ENCODE measurements around the gene RIMS4.
A peak's percentile ranks its signal among the peaks of the same experiment; 100 is the strongest.

Gene RIMS4

DNA sequence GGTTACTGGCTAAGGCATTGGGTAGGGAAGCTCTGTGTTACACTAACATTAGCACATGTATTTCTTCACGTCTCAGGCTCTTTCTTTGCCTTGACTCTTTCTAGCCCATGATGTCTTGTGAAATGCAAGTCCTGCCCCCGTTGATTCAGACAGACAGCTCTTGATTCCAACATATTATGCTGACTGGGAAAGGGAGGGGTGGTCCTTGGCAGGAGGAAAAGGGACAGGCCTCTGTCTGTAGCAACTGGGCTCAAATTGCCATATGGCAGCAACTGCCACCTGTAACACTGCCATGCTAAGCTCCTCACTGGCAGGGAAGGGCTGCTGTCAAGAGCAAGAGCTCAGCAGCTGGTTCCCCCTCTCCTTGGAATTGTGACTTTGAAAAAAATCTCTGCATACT, 70.4 kb downstream of the RIMS4 start:
- peak; percentile 67 for DNase-seq (ENCODE audit: low spot score)

DNA sequence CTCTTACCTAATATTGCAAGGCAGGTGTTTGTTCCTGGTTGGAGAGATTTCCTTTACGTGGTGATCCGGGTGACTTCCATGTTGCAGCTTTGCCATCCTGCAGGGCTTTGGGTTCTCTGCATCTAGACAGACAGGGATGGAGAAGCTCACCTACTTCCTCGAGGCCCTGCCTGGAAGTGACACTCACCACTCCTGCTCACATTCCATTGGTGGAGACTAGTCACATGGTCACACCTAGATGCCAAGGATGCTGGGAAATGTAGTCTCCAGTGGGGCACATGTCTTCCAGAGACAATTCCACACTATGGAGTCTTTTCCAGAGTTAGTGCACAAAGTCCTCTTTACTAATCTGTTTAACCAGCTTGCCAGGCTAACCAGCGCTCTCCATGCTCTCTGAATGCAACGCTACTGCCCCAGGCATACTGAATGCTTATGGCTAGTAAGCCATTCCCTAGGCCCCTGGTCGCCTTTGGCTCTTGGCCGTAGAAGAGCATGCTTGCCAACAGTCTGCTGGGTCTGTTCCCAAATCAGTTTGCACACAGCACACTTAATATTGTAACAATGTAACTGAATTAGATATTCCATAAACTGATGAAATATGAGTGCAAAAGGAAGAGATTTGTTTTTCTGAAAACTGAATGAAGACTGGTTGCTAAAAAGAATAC, 71.4 kb downstream of the RIMS4 start:
- peak; percentile 87 for DNase-seq (ENCODE audit: low spot score)

DNA sequence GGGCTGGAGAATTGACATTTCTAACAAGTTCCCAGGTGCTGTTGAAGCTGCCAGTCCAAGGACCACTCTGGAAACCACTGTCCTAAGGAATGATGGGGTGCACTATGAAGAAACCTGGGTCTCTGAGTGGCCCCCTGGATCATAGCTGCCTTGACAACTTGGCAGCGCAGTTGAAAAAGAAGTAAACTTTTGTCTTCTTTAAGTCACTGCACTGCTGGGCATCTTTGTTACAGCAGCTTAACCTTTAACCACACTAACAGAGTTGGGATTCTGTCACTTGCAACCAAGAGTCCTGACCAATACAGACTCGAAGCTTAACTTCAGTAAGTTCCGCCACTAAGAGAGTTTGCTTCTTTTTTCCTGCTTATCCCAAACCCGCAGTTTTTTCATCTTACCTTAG, 73.2 kb downstream of the RIMS4 start:
- no peak for DNase-seq (ENCODE audit: low spot score)

DNA sequence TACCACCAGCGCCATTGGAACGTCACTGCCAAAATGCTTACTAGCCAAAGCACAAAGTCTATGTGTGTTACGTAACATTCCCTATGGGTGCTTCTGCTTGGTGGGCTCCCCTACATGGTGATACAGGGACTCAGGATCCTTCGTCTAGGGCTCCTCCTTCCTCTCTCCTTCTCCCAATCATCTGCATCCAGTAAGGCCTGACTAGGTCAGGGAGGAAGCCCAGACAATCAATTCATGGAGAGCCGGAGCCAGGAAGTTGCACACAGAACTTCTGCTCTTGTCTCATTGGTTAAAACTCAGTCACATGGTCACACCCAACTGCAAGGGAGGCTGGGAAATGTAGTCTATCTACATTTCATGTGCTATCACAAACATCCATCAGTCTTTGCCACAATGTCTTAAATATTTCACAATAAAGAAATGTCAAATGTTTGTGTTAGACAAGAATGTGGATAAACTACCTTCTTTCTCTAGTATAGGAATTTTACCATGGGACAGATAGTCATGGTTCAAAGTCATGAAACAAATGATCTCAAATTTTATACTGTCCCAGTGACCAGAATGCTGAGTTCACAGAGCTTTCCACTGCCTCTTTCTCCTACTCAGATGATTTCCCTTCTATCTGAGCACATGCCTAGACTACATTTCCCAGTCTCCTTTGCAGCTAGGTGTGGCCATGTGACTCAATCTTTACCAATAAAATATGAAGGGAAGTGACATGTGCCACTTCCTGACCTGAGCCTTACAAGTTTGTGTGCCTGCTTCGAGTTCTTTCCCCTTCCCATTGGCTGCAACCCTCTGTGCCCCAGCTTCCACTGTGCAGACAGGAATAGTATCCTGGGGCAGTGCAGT, 74.0 kb downstream of the RIMS4 start:
- peak; percentile 62 for DNase-seq (ENCODE audit: low spot score)

DNA sequence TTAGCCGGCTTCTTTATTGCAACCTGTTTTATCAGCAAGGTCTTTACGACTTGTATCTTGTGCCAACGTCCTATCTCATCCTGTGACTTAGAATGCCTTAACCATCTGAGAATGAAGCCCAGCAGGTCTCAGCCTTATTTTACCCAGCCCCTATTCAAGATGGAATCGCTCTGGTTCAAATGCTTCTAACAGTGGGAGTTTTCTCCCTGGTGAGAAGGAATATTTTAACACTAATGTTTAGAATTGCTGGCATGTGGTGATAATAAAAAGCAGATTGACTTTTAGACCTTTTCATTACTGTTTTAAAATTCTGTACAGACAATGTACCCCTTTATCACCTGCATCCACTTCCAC, 74.6 kb downstream of the RIMS4 start:
- no peak for DNase-seq (ENCODE audit: low spot score)

DNA sequence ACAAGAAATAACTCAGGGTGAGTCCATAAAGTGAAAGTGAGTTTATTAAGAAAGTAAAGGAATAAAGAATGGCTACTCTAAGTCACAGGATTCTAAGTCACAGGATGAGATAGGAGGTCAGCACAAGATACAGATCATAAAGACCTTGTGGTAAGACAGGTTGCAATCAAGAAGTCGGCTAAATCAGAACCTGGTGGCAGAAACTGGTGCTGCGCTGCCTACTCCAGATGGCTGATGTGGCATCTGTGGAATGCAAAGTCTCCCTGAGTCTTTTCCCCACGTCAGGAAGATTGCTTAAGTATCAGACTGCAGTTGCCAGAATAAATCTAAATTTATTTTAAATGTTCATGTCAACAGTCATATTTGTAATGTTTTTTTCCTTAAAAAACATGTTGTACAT, 75.4 kb downstream of the RIMS4 start:
- no peak for DNase-seq (ENCODE audit: low spot score)

DNA sequence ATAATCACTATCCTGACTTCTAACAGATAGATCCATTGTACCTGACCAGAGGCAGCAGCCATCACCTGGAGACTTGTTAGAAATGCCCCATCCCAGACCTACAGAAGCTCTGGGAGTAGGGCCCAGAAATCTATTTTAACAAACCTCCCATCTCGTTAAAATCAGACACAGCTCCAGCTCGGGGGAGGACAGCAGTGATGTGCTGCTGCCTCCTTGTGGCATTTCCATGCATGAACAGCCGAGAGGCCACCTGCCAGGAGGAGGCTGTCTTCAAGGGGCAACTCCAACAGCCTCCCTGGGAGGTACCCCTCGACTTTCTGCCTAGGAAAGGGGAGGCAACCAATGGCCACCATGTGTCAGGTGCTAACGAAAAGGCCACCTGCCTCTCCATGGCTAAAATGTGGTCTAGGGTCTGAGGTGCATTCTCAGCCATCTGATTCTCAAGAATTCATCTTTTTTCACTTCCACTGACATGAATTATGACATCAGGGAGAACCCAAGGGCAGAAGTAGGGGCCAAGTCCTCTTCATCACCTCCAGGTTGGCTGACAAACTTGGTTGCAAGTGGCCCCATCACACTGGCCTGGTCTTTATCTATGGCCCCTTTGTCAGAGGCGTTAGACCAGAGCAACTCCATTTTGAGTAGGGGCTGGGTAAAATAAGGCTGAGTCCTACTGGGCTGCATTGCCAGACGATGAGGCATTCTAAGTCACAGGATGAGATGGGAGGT, 76.8 kb downstream of the RIMS4 start:
- peak; percentile 82 for DNase-seq (ENCODE audit: low spot score)

DNA sequence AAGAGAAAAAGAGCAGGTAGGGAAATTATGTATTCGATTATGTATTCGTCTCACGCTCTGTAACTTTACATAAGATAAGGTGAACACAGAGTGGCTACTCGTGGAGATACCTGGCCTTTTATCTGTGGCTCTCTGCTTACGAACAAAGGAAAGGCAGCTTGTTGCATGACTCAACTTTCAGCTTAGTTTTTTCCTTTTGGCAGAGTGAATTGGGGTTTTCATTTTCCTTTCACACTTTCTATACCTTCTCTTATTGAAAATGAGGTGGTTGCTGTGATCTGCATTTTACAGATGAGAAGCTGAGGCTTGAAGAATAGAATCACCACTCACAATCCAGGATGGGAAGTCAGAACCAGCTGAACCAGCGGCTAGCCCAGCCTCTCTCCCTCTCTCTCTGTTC, 78.0 kb downstream of the RIMS4 start:
- no peak for DNase-seq (ENCODE audit: low spot score)

DNA sequence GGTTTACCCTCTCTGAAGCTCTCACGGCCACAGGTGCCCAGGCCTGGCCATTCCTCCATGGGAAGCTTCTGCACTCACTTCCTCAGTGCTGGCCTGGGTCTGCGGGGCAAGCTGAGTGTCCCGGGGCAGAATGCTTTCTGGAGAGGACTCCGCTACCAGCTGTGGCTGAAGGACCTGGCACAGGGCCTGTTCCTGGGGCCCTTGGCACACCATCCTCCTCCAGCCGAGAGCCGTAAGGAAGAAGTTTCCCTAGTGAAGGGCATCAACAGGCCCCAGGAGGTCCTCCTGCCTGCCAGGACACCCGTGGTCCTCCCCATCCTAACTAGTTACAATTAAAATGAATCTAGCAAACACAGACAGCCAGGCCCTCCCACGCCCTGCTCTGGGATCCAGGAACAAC, 78.7 kb downstream of the RIMS4 start:
- no peak for DNase-seq (ENCODE audit: low spot score)

DNA sequence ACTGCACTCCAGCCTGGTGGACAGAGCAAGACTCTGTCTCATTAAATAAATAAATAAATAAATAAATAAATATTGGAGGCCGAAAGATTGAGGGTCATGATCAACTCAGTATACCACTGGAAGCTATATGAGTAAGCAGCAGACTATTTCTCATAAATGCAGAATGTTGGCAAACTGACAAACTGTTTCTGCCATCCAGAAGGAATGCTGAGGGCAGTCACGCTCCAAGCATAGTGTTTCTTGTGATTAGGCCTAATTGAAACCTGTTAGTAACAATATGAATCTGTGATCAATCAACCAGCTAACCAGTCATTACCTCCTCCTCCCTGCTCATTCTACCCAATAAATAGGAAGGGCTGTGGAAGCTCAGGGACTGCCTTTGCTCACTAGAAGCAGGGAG, 79.9 kb downstream of the RIMS4 start:
- no peak for DNase-seq (ENCODE audit: low spot score)

DNA sequence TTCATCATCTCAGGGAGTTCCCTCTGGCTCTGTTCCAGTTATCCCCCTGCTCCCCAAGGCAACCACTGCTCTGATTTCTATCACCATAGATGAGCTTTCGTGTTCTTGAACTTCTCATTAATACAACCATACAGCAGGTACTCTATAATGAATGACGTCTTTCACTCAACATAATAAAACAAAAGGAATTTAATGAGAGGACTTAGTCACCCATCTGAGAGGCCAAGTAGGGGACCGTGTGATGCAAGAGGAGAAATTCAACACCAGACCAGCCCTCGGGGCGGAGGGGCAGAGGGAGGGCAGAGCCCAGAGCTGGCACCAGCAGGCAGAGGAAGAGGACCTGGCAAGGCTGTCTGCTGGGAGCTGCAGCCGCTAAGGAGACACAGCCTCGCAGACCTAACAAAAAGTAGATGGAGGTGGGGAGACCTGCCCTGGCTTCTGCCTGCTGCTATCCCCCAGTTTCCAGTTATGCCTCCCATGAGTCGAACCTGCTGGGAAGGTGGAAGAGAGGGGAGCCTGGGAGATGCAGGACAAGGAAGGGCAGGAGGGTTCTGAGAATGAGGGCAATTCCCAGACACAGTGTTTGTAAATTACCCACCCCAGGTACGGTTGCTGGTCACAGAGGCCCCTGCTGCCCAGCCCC, 81.4 kb downstream of the RIMS4 start:
- no peak for DNase-seq (ENCODE audit: low spot score)

DNA sequence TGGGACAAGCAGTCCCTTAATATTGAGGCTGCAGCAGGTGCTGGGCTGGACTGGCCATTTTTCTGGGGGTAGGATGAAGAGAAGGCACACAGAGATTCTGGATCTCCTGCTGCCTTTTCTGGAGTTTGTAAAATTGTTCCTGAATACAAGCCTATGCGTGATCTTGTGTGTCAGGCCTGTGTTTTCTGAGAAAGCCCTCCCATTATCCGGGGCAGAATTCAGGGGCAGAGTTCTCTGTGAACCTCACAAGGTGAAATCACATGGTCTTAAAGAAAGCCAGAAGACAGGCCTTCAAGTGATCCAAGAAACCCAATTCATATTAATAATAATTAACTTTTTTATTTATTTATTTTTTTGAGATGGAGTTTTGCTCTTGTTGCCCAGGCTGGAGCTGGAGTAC, 82.7 kb downstream of the RIMS4 start:
- no peak for DNase-seq (ENCODE audit: low spot score)

DNA sequence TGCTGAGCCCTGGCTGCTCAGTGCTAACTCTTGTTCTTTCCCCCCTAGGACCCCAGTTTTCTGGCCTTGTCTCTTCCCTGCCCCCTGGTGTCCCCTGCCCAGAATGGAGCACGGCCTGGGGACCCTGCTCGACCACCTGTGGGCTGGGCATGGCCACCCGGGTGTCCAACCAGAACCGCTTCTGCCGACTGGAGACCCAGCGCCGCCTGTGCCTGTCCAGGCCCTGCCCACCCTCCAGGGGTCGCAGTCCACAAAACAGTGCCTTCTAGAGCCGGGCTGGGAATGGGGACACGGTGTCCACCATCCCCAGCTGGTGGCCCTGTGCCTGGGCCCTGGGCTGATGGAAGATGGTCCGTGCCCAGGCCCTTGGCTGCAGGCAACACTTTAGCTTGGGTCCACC, 83.3 kb downstream of the RIMS4 start:
- DNase-seq (ENCODE audit: low spot score) = no peak

DNA sequence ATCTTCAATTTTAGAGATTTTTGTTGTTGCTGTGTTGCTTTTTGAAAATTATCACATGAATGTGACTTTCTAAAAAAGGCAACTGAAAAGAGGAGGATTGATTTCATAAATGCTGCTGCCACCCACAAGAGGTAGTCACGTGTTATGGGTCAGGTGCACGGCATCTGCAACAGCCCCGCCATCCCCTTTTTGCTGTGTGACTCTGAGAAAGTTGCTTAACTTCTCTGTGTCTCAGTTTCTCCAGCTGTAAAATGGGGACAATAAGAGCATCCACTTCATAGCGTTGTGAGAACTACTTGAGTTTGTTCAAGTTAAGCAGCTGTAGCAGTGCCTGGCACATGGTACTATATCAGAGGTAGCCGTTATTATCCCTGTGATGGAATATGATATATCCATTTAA, 84.5 kb downstream of the RIMS4 start:
- DNase-seq (ENCODE audit: low spot score) = no peak

DNA sequence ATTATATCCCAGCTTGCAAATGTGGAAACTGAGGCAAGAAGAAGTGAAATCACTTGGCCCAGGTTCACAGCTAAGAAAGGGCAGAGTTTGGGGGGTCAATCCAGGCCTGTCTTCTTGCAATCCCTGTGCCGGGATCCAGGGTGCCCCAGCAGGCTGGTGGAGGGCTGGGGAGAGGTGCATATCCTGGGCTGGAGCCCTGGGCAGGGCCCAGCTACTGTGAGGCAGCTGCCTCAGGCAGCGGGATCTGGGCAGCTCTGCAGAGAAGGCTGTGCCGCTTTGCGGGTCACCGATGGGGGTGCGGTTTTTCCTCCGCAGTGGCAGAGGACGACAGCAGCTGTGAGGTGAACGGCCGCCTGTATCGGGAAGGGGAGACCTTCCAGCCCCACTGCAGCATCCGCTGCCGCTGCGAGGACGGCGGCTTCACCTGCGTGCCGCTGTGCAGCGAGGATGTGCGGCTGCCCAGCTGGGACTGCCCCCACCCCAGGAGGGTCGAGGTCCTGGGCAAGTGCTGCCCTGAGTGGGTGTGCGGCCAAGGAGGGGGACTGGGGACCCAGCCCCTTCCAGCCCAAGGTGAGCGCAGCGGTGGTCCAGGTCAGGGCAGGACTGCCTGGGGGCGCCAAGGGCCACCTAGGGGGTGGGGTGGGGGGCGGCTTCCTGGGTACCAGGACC, 85.8 kb downstream of the RIMS4 start:
- no peak for DNase-seq (ENCODE audit: low spot score)

DNA sequence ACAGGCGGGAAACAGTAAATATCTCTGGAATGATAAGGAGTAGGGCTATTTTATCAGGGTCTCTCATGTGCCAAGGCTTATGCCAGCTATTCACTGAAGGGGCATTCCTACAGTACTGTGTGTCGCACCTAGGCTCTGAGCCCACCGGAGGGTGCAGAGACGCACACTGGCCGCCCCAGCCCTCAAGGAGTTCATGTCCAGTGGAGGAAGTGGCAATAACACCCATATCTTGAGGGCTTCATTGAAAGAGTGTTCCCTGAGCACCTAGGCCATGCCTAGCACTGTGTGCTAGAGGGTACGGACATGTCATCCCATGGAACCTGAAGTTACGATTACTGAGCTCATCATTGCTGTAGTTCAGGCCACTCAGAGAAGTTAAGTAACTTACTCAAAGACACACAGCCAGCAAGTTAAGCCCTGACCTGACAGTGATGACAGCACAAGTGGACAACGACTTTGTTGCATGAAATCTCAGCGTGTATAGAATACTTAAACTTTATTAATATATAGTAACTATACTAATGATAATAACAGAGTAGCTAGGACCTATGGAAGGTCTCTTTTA, 86.5 kb downstream of the RIMS4 start:
- DNase-seq (ENCODE audit: low spot score) = no peak

DNA sequence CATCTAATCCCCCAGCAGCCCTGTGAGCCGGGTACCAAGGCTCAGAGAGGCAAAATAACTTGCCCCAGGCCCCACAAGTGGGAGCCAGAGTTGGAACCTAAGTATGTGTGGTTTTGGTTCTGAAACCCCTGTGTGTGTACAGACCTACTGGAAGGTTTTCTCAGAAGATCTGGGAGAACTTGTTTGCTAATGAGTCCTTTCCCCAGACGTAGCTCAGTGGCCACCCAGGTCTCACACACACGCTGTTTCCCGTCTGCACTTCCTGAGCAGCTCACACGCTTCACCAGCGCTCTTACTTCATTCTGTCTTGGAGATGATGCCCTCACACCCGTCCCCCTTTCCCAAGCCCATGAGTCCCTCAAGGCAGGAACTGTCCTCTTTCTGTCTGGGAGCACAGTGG, 87.0 kb downstream of the RIMS4 start:
- DNase-seq (ENCODE audit: low spot score) = no peak

DNA sequence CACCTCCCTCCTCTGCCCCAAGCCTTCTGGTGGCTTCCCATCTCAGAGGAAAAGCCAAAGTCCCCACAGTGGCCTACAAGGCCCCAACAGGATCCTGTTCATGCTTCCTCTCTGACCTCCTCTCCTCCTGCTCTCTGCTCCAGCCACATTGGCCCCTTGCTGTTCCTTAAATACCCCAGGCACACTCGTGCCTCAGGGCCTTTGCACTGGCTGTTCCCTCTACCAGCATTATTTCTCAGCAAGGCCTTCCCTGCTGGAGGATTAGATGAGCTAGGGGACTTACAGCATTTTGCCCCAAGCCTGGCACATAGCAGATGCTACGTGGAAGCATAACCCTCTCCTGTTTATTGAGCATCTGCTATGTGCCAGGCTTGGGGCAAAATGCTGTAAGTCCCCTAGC, 87.4 kb downstream of the RIMS4 start:
- no peak for DNase-seq (ENCODE audit: low spot score)

DNA sequence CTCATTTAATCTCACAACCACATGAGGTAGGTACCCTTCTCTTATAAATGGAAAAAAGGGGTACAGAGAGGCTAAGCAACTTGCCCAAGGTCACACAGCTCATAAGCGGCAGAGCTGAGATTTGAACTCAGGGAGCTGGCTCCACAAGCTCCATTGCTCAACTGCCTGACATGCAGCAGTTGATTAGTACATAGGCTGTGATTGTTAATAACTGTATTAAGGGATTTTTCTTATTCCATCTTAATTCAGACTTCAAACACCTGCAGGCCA, 88.6 kb downstream of the RIMS4 start:
- DNase-seq (ENCODE audit: low spot score) = no peak

DNA sequence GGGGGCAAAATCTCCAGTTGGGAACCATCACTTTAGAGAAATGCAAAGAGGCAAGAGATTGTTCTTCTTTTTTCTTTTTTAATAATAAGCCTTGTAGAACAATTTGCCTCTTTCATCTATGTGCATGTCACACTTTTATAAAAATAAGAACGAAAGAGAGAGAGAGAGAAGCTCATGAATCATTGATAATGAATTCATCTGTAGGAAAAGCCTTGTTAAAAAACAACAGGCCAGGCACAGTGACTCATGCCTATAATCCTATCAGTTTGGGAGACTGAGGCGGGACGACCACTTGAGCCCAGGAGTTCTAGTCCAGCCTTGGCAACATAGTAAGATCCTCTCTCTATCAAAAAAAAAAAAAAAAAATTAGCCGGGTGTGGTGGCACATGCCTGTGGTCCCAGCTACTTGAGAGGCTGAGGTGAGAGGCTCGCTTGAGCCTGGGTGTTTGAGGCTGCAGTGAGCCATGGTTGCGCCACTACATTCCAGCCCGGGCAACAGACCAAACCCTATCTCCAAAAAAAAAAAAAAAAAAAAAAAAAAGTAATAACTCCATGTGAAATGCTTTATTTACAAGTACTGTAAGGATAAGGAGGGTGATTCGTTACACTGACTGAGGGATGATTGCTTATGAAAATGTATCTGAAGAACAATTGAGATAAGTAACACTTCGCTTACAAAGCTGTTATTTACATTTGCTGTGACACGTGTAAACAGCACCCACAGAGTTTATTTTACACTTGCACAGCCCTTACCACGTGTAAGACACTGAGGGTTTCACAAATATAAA, 89.2 kb downstream of the RIMS4 start:
- DNase-seq (ENCODE audit: low spot score) = no peak

DNA sequence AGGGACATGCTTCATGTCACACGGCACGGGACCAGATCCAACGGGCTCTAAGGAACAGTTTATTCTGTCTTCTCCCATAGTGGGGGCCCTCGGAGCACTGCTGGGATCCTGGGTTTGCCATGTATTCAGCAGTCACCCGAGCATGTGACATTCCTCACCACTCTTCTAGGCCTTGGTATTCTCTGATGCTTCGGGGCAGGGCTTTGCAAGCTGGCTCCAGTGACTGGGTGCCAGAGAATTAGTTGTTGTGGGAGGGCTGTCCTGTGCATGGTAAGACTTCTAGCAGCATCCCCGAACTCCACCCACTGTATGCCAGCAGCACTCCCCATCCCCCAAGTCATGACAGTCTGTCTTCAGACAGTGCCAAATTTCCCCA, 89.7 kb downstream of the RIMS4 start:
- DNase-seq (ENCODE audit: low spot score) = no peak

All from D341Med (cell line).